Stimulated activated CD4-positive, alpha-beta T cell treated with anti-CD3 and anti-CD28 coated beads, Interleukin-4, amount 100 ng/mL, for 48 hours (primary cell): ENCODE results near the gene TMEM69.
"Not testable (repeated sequence)": the region's sequence is repeated elsewhere in the genome, so short reads cannot be mapped to it uniquely, and the experiment has no call there.

Experiments used
- DNase-seq, 2 donors: peaks; one replicate each; pipeline ENCODE4 v3.0.0-alpha.2; 2020; ENCODE audit warnings: low read depth in 2 of 2

The TMEM69 gene

DNA sequence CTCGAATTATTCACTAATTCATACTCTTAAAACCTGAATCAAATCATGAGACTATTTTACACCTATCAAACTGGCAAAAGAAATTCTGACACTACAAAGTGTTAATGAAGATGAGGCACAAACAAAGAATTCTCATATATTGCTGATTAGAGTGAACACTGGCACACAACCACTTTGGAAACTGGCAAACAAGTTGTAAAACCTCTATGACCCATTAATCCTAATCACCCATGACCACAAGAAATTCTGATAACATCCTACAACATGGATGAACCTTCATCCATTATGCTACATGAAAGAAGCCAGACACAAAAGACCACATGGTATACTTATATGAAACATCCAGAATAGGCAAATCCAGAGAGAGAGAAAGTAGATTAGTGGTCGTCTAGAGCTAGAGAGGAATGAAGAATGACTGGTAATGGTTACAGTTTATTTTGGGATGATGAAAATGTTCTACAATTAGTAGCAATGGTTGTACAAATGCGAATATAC, 10.2 kb upstream of the TMEM69 start:
- no peak for DNase-seq

GRCh38 chr1:45678489-45678888, 9.5 kb upstream of the TMEM69 start:
- no peak for DNase-seq

DNA sequence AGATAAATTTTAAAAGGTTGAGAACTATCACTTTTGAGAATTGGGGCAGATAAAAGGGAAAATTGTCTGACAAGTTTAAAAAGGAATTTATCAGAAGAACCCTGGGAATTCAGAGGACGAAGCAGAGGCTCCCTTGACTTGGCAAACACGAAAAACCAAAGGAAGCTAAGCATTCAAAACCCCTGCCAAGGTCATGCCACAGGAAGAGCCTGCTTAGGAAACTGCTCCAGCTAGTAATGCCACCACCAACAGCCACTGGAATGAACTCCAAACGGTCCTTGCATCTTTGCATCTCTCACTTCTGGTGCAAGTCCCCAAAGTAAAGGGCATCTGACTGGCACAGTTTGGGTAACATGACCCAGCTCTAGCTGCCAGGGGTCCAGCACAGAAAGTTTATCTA, 8.9 kb upstream of the TMEM69 start:
- DNase-seq = no peak

- DNase-seq = no peak
Measured at GRCh38 chr1:45682942-45683341, 5.0 kb upstream of the TMEM69 start.

GRCh38 chr1:45684402-45684801, 3.6 kb upstream of the TMEM69 start:
- no peak for DNase-seq

- DNase-seq = no peak
Measured at GRCh38 chr1:45685308-45686014, 2.5 kb upstream of the TMEM69 start.

DNA sequence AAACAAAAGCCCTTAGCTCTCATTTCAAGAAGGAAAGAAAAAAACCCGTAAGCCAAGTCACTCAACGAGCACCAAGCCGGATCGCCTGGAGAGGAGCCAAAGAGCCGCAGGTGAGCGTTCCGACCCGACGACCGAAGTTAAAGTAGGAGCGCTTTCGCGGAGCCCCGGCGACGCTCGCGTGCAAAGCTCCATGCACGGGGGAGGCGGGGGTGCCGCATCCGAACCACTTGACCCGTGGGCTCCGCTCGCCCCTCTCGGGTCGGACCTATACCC, 2.0 kb upstream of the TMEM69 start:
- peak; percentile 30 to 63 for DNase-seq

DNA sequence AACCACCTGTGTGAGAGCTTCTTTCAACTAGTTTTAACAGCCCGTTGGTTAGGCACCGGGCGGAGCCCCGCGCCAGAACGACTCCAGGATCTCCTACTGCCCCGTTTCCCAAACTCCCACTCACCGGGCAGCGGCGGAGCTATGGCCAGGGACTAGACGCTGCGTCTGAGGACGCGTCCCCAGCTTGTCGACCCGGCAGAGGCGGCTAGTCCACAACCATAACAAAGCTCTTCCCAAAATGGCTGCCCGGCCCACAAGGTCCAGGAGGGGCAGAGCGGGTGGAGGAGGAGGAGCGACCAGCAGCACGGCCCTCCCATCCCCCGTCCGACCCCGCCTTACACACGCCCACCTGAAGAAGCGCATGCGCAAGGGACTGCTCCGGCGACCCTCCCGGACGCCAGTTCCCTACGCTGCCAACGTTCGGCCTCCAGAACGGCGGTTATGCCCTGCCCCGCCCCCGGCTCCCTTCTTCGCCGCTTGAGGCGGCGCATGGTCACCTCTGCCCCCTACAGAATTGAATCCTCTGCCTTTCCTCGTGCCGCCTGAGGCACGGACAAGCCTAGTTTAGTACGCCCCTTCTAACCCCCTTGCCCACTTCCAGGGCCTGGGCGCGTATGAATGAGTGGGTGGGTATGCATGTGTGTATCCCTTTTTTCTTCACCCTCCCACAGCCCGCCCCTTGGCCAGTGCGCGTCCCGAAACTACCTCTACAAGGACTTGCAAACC, 1.5 kb upstream of the TMEM69 start, which contains the start of gene GPBP1L1:
Gene GPBP1L1, minus strand, starts transcription at position 246 of the 726 bp plus-strand sequence. CDS start 27,446 bp downstream, outside the sequence.
- peak; percentile 96 for DNase-seq

- DNase-seq = peak; percentile 88 to 95
Measured at GRCh38 chr1:45687014-45687753, 797 bp upstream of the TMEM69 start.

- DNase-seq = not testable (repeated sequence)
Measured at GRCh38 chr1:45693811-45694210, 5.8 kb downstream of the TMEM69 start.

DNA sequence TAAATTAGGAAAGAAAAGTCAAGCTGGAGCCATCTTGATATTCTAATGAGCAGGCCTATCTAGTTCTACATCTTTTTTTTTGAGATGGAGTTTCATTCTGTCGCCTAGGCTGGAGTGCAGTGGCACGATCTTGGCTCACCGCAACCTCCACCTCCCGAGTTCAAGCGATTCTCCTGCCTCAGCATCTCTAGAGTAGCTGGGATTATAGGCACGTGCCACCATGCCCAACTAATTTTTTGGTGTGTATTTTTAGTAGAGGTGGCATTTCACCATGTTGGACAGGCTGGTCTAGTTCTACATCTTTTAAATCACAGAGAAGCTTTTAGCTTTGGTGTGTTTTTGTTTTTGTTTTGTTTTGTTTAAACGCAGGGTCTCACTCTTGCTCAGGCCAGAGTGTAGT, 6.8 kb downstream of the TMEM69 start:
- DNase-seq = no peak

DNA sequence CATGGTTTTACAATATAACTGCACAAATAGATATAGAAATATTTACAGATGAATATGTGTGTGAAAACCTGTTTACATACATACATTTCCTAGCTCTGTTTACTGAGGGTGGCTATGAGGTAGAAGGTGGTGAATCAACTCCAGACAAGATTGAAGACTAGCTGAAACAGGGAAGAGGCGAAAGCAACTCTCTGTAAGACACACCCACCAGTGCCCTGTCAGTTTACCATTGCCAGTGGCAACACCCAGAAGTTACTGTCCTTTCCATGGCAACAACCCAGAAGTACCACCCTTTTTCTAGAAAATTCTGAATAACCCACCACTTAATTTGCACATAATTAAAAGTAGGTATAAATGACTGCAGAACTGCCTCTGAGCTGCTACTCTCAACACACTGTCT, 16.7 kb downstream of the TMEM69 start:
- no peak for DNase-seq

DNA sequence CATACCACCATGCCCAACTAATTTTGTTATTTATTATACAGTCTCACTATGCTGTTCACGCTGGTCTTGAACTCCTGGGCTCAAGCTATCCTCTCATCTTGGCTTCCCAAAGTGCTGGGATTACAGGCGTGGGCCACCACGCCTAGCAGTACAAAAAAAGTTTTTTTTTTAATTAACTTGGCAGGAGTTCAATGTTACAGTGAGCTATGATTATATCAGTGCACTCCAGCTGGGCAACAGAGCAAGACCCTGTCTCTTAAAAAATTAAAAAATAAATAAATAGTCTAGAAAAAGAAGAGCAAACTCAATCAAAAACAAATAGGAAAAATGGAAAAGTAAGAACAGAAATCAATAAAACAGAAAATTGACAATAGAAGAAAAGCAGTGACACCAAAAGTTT, 25.7 kb downstream of the TMEM69 start:
- no peak for DNase-seq

- DNase-seq = no peak
Measured at GRCh38 chr1:45716700-45717099, 28.7 kb downstream of the TMEM69 start.

GRCh38 chr1:45717386-45717785, 29.4 kb downstream of the TMEM69 start:
- not testable (repeated sequence) for DNase-seq

DNA sequence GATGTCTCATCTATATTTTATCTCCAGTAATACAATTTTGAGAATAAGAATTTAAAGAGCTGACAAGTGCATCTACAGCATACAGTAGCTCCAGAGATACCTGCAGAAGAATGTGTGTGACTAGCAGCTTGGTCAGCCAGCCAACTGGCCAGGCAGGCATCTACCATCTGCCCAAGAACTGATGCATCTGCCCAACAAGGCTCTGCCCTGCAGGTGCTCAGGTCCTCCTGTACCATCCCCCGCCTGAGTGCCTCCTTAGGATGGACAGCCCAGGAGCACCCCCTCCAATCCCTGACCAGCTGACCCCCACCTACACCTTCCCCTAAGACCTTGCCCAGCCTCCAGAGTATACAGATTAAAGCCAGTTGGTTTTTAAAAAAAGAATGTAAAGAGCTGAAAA, 30.3 kb downstream of the TMEM69 start:
- no peak for DNase-seq

DNA sequence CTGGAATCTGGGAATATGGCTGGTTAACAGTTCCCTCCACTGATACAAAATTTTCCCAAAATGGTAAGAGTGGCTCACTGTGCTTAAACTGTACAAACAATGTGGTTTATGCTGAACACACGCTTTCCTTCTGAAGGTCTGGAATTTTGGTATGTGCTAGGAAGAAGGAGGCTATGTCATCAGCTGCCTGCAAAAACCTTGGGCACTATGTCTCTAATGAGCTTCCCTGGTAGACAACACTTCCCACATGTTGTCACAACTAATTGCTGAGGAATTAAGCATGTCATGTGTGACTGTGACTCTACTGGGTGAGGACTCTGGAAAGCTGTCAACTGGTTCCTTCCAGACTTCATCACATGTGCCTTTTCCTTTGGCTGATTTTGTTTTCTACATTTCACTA, 33.2 kb downstream of the TMEM69 start:
- DNase-seq = no peak

DNA sequence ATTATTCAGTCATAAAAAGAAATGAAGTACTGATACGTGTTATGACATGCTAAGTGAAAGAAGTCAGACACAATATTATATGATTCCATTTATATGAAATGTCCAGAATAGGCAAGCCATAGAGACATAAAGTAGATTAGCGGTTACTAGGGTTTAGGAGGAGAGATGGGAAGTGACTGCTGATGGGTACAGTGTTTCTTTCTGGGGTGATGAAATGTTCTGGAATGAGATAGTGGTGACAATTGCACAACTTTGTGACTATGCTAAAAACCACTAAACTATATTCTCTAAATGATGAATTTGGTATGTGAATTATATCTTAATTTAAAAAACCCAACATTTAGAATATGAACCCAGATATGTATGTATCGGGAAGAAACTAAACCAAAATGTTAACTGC, 34.8 kb downstream of the TMEM69 start:
- no peak for DNase-seq

DNA sequence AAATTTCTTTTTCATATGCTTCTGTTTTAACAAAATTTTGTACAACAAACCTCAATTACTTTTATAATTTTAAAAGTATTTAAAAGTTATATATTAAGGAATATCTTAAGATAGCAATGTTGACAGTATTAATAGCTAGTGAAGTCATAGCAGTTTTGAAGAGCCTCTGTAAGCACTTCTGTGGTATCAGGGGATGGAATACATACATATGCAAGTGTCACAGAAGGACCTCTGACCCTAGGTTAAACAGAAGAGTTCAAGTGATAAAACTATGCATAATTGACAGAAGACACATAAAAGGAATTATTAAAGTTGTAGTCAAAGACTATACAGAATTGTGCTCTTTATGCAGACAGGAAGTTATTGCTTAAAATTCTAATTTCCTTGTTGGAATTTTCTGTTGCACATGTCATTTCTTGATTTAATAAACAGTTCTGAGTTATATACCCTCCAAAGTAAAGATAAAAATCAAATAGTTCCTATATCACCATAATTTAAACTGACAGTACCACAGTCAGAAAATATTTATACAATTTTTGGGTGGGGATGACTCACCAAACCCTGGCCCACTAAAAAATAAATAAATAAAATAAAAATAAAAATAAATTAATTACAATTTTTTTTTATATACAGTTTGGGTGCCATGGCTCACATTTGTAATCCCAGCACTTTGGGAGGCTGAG, 35.4 kb downstream of the TMEM69 start:
- no peak for DNase-seq

DNA sequence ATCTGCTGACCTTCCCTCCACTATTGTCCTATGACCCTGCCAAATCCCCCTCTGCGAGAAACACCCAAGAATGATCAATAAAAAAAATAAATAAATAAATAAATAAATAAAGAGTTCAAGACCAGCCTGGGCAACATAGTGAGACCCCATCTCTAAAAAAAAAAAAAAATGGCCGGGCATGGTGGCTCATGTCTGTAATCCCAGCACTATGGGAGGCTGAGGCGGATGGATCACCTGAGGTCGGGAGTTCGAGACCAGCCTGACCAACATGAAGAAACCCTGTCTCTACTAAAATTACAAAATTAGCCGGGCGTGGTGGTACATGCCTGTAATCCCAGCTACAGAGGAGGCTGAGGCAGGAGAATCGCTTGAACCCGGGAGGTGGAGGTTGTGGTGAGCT, 38.0 kb downstream of the TMEM69 start:
- not testable (repeated sequence) for DNase-seq

DNA sequence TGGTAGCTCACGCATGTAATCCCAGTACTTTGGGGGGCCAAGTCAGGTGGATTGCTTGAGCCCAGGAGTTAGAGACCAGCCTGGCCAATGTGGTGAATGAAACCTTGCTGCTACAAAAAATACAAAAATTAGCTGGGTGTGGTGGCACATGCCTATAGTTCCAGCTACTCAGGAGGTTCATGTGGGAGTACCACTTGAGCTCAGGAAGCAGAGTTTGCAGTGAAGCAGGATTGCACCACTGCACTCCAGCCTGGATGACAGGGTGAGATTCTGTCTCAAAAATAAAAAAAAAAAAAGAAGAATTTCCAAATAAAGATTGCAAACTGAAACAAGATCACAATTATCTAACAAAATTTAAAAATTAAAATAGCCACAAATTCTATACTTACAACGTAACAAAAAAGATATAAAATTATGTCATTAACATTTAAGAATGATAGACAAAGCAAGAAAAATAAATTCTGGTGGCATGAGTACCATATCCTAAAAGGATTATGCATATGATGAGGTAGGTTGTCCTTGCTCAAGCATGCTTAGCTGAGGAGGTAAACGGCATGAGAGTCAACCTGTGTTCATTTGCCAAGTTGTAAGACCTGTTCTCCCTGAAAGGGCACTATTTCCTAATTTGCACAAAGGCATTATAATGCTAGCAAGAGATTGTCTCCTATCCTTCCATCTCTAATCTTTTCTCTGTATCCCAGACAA, 42.2 kb downstream of the TMEM69 start:
- no peak for DNase-seq
